Mesenchymal stem cell (in vitro differentiated cells and primary cell): ENCODE data around the gene TMEM106B.
"Not testable (repeated sequence)": the region's sequence is repeated elsewhere in the genome, so short reads cannot be mapped to it uniquely, and the experiment has no call there.

Source experiments
- DNase-seq: peaks from one replicate; pipeline ENCODE4 v3.0.0-alpha.2; 2013
- H2AFZ ChIP-seq: one replicate; pipeline ENCODE4 v1.6.1; 2013; ENCODE audit warnings: low read depth, mild to moderate bottlenecking, control low read depth, inconsistent platforms, low read length, moderate library complexity
- H2AK5ac ChIP-seq: 2 replicates; pipeline ENCODE4 v1.6.1; 2013; ENCODE audit warnings: low read length, moderate library complexity, mild to moderate bottlenecking, inconsistent platforms; ENCODE audit not compliant: severe bottlenecking
- H2BK120ac ChIP-seq: one replicate; pipeline ENCODE4 v1.6.1; 2013; ENCODE audit warnings: low read depth, mild to moderate bottlenecking, inconsistent platforms, low read length, moderate library complexity
- H2BK12ac ChIP-seq, 2 experiments: one replicate each; pipeline ENCODE4 v1.6.1; 2013; ENCODE audit warnings: inconsistent platforms in 2 of 2, low read length in 2 of 2, mild to moderate bottlenecking in 2 of 2, moderate library complexity in 2 of 2, control low read depth in 1 of 2
- H2BK15ac ChIP-seq: one replicate; pipeline ENCODE4 v1.6.1; 2013; ENCODE audit warnings: mild to moderate bottlenecking, low read depth, inconsistent platforms; ENCODE audit not compliant: poor library complexity, severe bottlenecking
- H2BK5ac ChIP-seq: 2 replicates; pipeline ENCODE4 v1.6.1; 2013; ENCODE audit warnings: low read depth, mild to moderate bottlenecking, low read length, control low read depth, inconsistent platforms; ENCODE audit not compliant: poor library complexity, severe bottlenecking
- H3K14ac ChIP-seq, 2 experiments: one replicate each; pipeline ENCODE4 v1.6.1; 2013; ENCODE audit warnings: inconsistent platforms in 2 of 2, low read length in 2 of 2, control low read depth in 1 of 2, mild to moderate bottlenecking in 1 of 2, moderate library complexity in 1 of 2
- H3K18ac ChIP-seq, 2 experiments: one replicate each; pipeline ENCODE4 v1.6.1; 2013; ENCODE audit warnings: inconsistent platforms in 2 of 2, low read length in 2 of 2, control low read depth in 1 of 2, low read depth in 1 of 2, mild to moderate bottlenecking in 1 of 2
- H3K23ac ChIP-seq, 2 experiments: one replicate each; pipeline ENCODE4 v1.6.1; 2013; ENCODE audit warnings: inconsistent platforms in 2 of 2, low read length in 2 of 2, mild to moderate bottlenecking in 2 of 2, moderate library complexity in 2 of 2, control low read depth in 1 of 2
- H3K27ac ChIP-seq: 2 replicates; pipeline ENCODE4 v1.5.1; 2013; ENCODE audit warnings: mild to moderate bottlenecking, moderate library complexity, low read length, control low read depth, inconsistent platforms; ENCODE audit not compliant: poor library complexity, severe bottlenecking
- H3K27me3 ChIP-seq, 2 experiments: 2 replicates each; pipeline versions ENCODE4 v1.6.1 to v1.7.0; 2013; ENCODE audit warnings: low read length in 2 of 2, mild to moderate bottlenecking in 2 of 2, moderate library complexity in 2 of 2, control low read depth in 1 of 2, inconsistent platforms in 1 of 2; ENCODE audit not compliant: control insufficient read depth in 1 of 2, insufficient read depth in 1 of 2
- H3K36me3 ChIP-seq, 2 experiments: 2 replicates each; pipeline versions ENCODE4 v1.6.1 to v1.7.0; 2013; ENCODE audit warnings: low read length in 2 of 2, control low read depth in 1 of 2, inconsistent platforms in 1 of 2, low read depth in 1 of 2, mild to moderate bottlenecking in 1 of 2; ENCODE audit not compliant: insufficient read depth in 2 of 2, control insufficient read depth in 1 of 2
- H3K4ac ChIP-seq, 2 experiments: one replicate each; pipeline ENCODE4 v1.6.1; 2013; ENCODE audit warnings: inconsistent platforms in 2 of 2, low read length in 2 of 2, mild to moderate bottlenecking in 2 of 2, moderate library complexity in 2 of 2, control low read depth in 1 of 2, low read depth in 1 of 2
- H3K4me1 ChIP-seq: 2 replicates; pipeline ENCODE4 v1.6.1; 2013; ENCODE audit warnings: low read depth, low read length, control low read depth; ENCODE audit not compliant: control insufficient read depth, insufficient read depth
- H3K4me2 ChIP-seq: 2 replicates; pipeline ENCODE4 v1.6.1; 2013; ENCODE audit warnings: low read length, mild to moderate bottlenecking, inconsistent platforms; ENCODE audit not compliant: poor library complexity, severe bottlenecking
- H3K4me3 ChIP-seq, 2 experiments: 2 replicates each; pipeline versions ENCODE4 v1.5.1 to v1.7.0; 2013; ENCODE audit warnings: low read length in 2 of 2, mild to moderate bottlenecking in 2 of 2, control low read depth in 1 of 2, low read depth in 1 of 2; ENCODE audit not compliant: insufficient read depth in 1 of 2
- H3K79me1 ChIP-seq: replicated peaks from 2 replicates; pipeline ENCODE4 v1.6.1; 2013; ENCODE audit warnings: mild to moderate bottlenecking, control low read depth, low read length, inconsistent platforms; ENCODE audit not compliant: poor library complexity, severe bottlenecking
- H3K9ac ChIP-seq: 2 replicates; pipeline ENCODE4 v1.7.0; 2013; ENCODE audit warnings: mild to moderate bottlenecking, low read length, moderate library complexity
- H3K9me3 ChIP-seq: 2 replicates; pipeline ENCODE4 v1.7.0; 2013; ENCODE audit warnings: mild to moderate bottlenecking, low read length; ENCODE audit not compliant: control insufficient read depth
- H4K8ac ChIP-seq: one replicate; pipeline ENCODE4 v1.6.1; 2013; ENCODE audit warnings: inconsistent platforms, mild to moderate bottlenecking, low read length, moderate library complexity
- H4K91ac ChIP-seq: one replicate; pipeline ENCODE4 v1.6.1; 2013; ENCODE audit warnings: mild to moderate bottlenecking, low read length, inconsistent platforms
- WGBS: methylation state at CpG from one replicate; pipeline ENCODE4 v1.1.7; 2013; ENCODE audit warnings: mixed read lengths; 5-methylcytosine and 5-hydroxymethylcytosine counted together

The TMEM106B gene

GRCh38 chr7:12169981-12170820, 40.9 kb upstream of the TMEM106B start:
- DNase-seq, H2BK12ac ChIP-seq, H2BK120ac ChIP-seq, H3K23ac ChIP-seq, H3K27ac ChIP-seq, H2AK5ac ChIP-seq, H3K36me3 ChIP-seq, H3K4me1 ChIP-seq, H3K4ac ChIP-seq, H4K8ac ChIP-seq, H3K4me2 ChIP-seq, H4K91ac ChIP-seq, H3K18ac ChIP-seq, H3K9me3 ChIP-seq, H3K79me1 ChIP-seq, H3K9ac ChIP-seq, H3K27me3 ChIP-seq, H2BK5ac ChIP-seq, H2AFZ ChIP-seq, H3K14ac ChIP-seq, H3K4me3 ChIP-seq, H2BK15ac ChIP-seq: not testable (repeated sequence)
- WGBS: 95% methylated on average over 6 of the region's 6 CpGs

DNA sequence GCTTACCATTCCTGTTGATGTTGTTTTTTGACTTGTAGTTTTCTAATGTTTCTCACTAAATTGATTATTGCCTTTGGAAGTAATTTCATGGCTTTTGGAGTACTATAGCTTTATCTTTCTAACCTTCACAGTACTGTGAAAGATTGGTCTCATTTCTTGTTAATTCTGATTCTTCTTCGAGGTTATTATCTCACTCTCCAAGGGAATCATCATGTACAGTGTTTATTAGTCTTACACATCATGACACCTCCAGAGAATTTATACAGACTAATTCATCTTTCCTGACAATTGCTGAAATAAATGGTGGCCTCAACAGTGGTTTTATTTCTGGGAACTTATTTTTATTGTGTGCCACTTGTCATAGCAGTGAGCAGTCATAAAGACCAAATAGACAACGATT, 37.4 kb upstream of the TMEM106B start:
- Histone ChIP-seq H3K23ac (no peak overlapping the region), H3K4ac (no peak overlapping the region), H4K8ac (no peak overlapping the region), H3K27me3 (no peaks in the 10 kb centered on the region), H2BK5ac (no peak overlapping the region), H2AFZ (no peak overlapping the region), H3K4me3 (no peak overlapping the region), H2BK120ac (no peak overlapping the region), H3K27ac (no peak overlapping the region), H2BK12ac (no peak overlapping the region), H3K18ac (no peak overlapping the region), H2AK5ac (no peak overlapping the region), H3K4me1 (no peaks in the 10 kb centered on the region), H4K91ac (no peak overlapping the region), H3K9ac (no peak overlapping the region), H2BK15ac (no peak overlapping the region), H3K9me3 (no peaks in the 10 kb centered on the region), H3K79me1 (no peaks in the 10 kb centered on the region), H3K36me3 (no peaks in the 10 kb centered on the region), H3K14ac (no peak overlapping the region), H3K4me2 (no peak overlapping the region)
- no peak for DNase-seq
- 100% methylated on average over 1 of the region's 2 CpGs for WGBS

DNA sequence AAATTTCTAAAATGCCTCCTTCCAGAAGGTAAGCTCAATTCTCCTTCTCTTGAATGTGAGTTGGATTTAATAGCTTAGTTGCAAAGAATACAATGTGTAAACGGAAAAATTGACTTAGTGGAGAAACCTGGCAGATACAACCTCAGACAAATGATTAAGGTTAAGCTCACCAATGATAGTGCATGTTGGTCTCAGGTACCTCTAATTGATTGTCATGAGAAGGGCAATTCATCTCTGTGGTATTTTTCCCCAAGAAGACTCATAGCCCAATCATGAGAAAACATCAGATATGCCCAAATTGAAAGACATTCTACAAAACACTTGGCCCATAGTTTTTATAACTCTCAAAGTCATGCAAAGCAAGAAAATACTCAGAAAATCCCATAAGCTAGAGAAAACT, 36.2 kb upstream of the TMEM106B start:
- Histone ChIP-seq H3K9ac (no peak overlapping the region), H3K27ac (no peak overlapping the region), H3K23ac (no peak overlapping the region), H3K4ac (no peak overlapping the region), H3K9me3 (no peaks in the 10 kb centered on the region), H2BK12ac (no peak overlapping the region), H2AFZ (no peak overlapping the region), H3K4me2 (no peak overlapping the region), H3K36me3 (no peaks in the 10 kb centered on the region), H2BK15ac (no peak overlapping the region), H3K4me3 (no peak overlapping the region), H4K8ac (no peak overlapping the region), H2BK5ac (no peak overlapping the region), H3K18ac (no peak overlapping the region), H3K14ac (no peak overlapping the region), H4K91ac (no peak overlapping the region), H2BK120ac (no peak overlapping the region), H3K27me3 (no peaks in the 10 kb centered on the region), H3K4me1 (no peaks in the 10 kb centered on the region), H3K79me1 (no peaks in the 10 kb centered on the region), H2AK5ac (no peak overlapping the region)
- 100% methylated on average over 1 of the region's 1 CpG for WGBS
- no peak for DNase-seq

GRCh38 chr7:12178317-12178716, 32.8 kb upstream of the TMEM106B start:
- no peak overlapping the region for H2BK120ac ChIP-seq
- no peak overlapping the region for H3K4ac ChIP-seq
- no peak overlapping the region for H3K14ac ChIP-seq
- no peaks in the 10 kb centered on the region for H3K79me1 ChIP-seq
- no peak for DNase-seq
- H3K4me3 ChIP-seq: no peak overlapping the region
- H4K8ac ChIP-seq: no peak overlapping the region
- H2BK12ac ChIP-seq: no peak overlapping the region
- H2BK5ac ChIP-seq: no peak overlapping the region
- no peak overlapping the region for H3K4me2 ChIP-seq
- no peaks in the 10 kb centered on the region for H3K4me1 ChIP-seq
- no peak overlapping the region for H2AK5ac ChIP-seq
- no peak overlapping the region for H3K23ac ChIP-seq
- no peak overlapping the region for H4K91ac ChIP-seq
- no peak overlapping the region for H3K9ac ChIP-seq
- H2AFZ ChIP-seq: no peak overlapping the region
- H2BK15ac ChIP-seq: no peak overlapping the region
- 92% methylated on average over 2 of the region's 2 CpGs for WGBS
- no peak overlapping the region for H3K27ac ChIP-seq
- H3K27me3 ChIP-seq: no peaks in the 10 kb centered on the region
- H3K18ac ChIP-seq: no peak overlapping the region
- no peaks in the 10 kb centered on the region for H3K36me3 ChIP-seq
- H3K9me3 ChIP-seq: no peaks in the 10 kb centered on the region
